A549 (cell line): ENCODE measurements around the gene LMTK2. TPM values are rescaled to one million over a fixed set of nuclear protein-coding genes. Genes with fewer than 3 reads are reported as not detected.

Experiments
- ATAC-seq, 2 experiments: fragments of 200-7000 bp in 1 of 2; fragments of >200 bp in 1 of 2; cut with Nextera tagmentation in 1 of 2; cut with Tn5 transposase in 1 of 2; 3 replicates each; pipeline versions ENCODE4 v1.8.0 to v1.9.1; 2018 to 2020; ENCODE audit warnings: mild to moderate bottlenecking in 1 of 2, moderate library complexity in 1 of 2
- CTCF ChIA-PET: fragments of 300-600 bp; sonication (Branson Sonifier 250); formaldehyde crosslinking; extraction: SDS; loops from one replicate; lab custom pipeline; 2021; ENCODE audit warnings: antibody characterized with exemption, inconsistent platforms; lab: Yijun Ruan, JAX
- POLR2A ChIA-PET: fragments of 350-600 bp; formaldehyde crosslinking; extraction: SDS; loops from one replicate; lab custom pipeline; 2021; ENCODE audit warnings: antibody characterized with exemption, inconsistent platforms; lab: Yijun Ruan, JAX
- DNase-seq, 2 experiments: peaks; one replicate each; pipeline versions ENCODE4 v3.0.0 to v3.0.0-alpha.2; 2011 to 2016; ENCODE audit warnings: low read depth in 1 of 2, low spot score in 1 of 2
- FAIRE-seq: peaks from 2 replicates; lab custom pipeline; 2011; peaks lifted over from hg19 to GRCh38; lab: Jason Lieb, UNC
- H3K27ac ChIP-seq, 2 experiments: fragments of >200 bp; sonication (Bioruptor Twin); formaldehyde crosslinking; 3 replicates each; pipeline ENCODE4 v1.5.1; 2016 to 2017
- H3K4me1 ChIP-seq: fragments of >200 bp; sonication (Bioruptor Twin); formaldehyde crosslinking; 3 replicates; pipeline ENCODE4 v1.6.1; 2016
- H3K4me2 ChIP-seq: fragments of >200 bp; sonication (Bioruptor Twin); formaldehyde crosslinking; 3 replicates; pipeline ENCODE4 v1.6.1; 2016
- H3K4me3 ChIP-seq: fragments of >200 bp; sonication (Bioruptor Twin); formaldehyde crosslinking; 3 replicates; pipeline ENCODE4 v1.5.1; 2016
- H3K9me3 ChIP-seq: fragments of >200 bp; sonication (Bioruptor Twin); formaldehyde crosslinking; 3 replicates; pipeline ENCODE4 v1.6.1; 2016
- BHLHE40 ChIP-seq: IDR thresholded peaks from 2 replicates; pipeline ENCODE4 v1.6.1; 2012; ENCODE audit warnings: low read depth, low read length, inconsistent platforms
- CBX8 ChIP-seq: fragments of 200-600 bp; sonication (generic); IDR thresholded peaks from 2 replicates; pipeline ENCODE4 v1.6.1; 2016
- CEBPB ChIP-seq, 2 experiments: fragments of >200 bp in 1 of 2; sonication (Bioruptor Twin) in 1 of 2; formaldehyde crosslinking in 1 of 2; IDR thresholded peaks; 2 replicates each; pipeline ENCODE4 v1.6.1; 2012 to 2016
- CHD2 ChIP-seq: fragments of 150-350 bp; IDR thresholded peaks from 2 replicates; pipeline ENCODE4 v1.6.1; 2014; ENCODE audit warnings: low read length; ENCODE audit not compliant: partially characterized antibody
- CHD4 ChIP-seq: fragments of 200-600 bp; sonication (generic); IDR thresholded peaks from 2 replicates; pipeline ENCODE4 v1.6.1; 2016; ENCODE audit warnings: antibody characterized with exemption, mild to moderate bottlenecking, borderline replicate concordance
- CTCF ChIP-seq: fragments of >200 bp; sonication (Bioruptor Twin); formaldehyde crosslinking; IDR thresholded peaks from 3 replicates; pipeline ENCODE4 v1.5.1; 2016
- EHMT2 ChIP-seq: fragments of 200-600 bp; sonication (generic); IDR thresholded peaks from 2 replicates; pipeline ENCODE4 v1.6.1; 2016; ENCODE audit warnings: antibody characterized with exemption, low read depth, mild to moderate bottlenecking, moderate library complexity
- ELK1 ChIP-seq: fragments of 150-350 bp; IDR thresholded peaks from 2 replicates; pipeline ENCODE4 v1.6.1; 2014; ENCODE audit warnings: low read depth, mild to moderate bottlenecking, low read length
- ESRRA ChIP-seq: fragments of 150-350 bp; IDR thresholded peaks from 2 replicates; pipeline ENCODE4 v1.6.1; 2014; ENCODE audit warnings: mild to moderate bottlenecking, low read length, borderline replicate concordance
- FOSB ChIP-seq: fragments of 250-450 bp; sonication (Bioruptor Pico); IDR thresholded peaks from 2 replicates; pipeline ENCODE4 v1.5.0; 2020; ENCODE audit warnings: mild to moderate bottlenecking, moderate library complexity
- FOSL2 ChIP-seq, 2 experiments: fragments of 450-650 bp in 1 of 2; fragments of >200 bp in 1 of 2; sonication (Bioruptor Twin) in 1 of 2; formaldehyde crosslinking; IDR thresholded peaks; 2 replicates each; pipeline versions ENCODE4 v1.5.0 to v1.6.1; 2016 to 2020; ENCODE audit warnings: mild to moderate bottlenecking in 1 of 2, moderate library complexity in 1 of 2
- HDAC2 ChIP-seq: fragments of 200-600 bp; sonication (generic); IDR thresholded peaks from 2 replicates; pipeline ENCODE4 v1.6.1; 2016
- HES2 ChIP-seq: fragments of >200 bp; sonication (Bioruptor Twin); formaldehyde crosslinking; IDR thresholded peaks from 2 replicates; pipeline ENCODE4 v1.6.1; 2016
- HOXA7 ChIP-seq: fragments of 250-450 bp; sonication (Bioruptor Pico); IDR thresholded peaks from 2 replicates; pipeline ENCODE4 v1.5.0; 2020; ENCODE audit warnings: mild to moderate bottlenecking, moderate library complexity
- KDM1A ChIP-seq: fragments of 200-600 bp; sonication (generic); IDR thresholded peaks from 2 replicates; pipeline ENCODE4 v1.6.1; 2016; ENCODE audit warnings: low read depth, mild to moderate bottlenecking
- MAZ ChIP-seq: fragments of 150-350 bp; IDR thresholded peaks from 2 replicates; pipeline ENCODE4 v1.6.1; 2014; ENCODE audit warnings: antibody characterized with exemption, low read depth, low read length, borderline replicate concordance
- MYC ChIP-seq: IDR thresholded peaks from 2 replicates; pipeline ENCODE4 v1.6.1; 2012; ENCODE audit warnings: mild to moderate bottlenecking, inconsistent platforms, low read length, improper control_type of control experiment, borderline replicate concordance
- NR3C1 ChIP-seq: fragments of >200 bp; sonication (Bioruptor Twin); formaldehyde crosslinking; IDR thresholded peaks from 3 replicates; pipeline ENCODE4 v1.6.1; 2017
- PBX3 ChIP-seq: IDR thresholded peaks from 2 replicates; pipeline ENCODE4 v1.6.1; 2012
- PHF8 ChIP-seq: fragments of 200-600 bp; sonication (generic); IDR thresholded peaks from 2 replicates; pipeline ENCODE4 v1.6.1; 2016; ENCODE audit warnings: low read depth, mild to moderate bottlenecking, antibody characterized with exemption, moderate library complexity, borderline replicate concordance
- POLR2AphosphoS2 ChIP-seq: conservative IDR thresholded peaks from 2 replicates; pipeline ENCODE4 v1.6.1; 2012; ENCODE audit warnings: low read length, improper control_type of control experiment, inconsistent platforms
- RAD21 ChIP-seq, 2 experiments: fragments of >200 bp in 1 of 2; sonication (Bioruptor Twin) in 1 of 2; formaldehyde crosslinking in 1 of 2; IDR thresholded peaks in 1 of 2; conservative IDR thresholded peaks in 1 of 2; 2 replicates in 1 of 2; 3 replicates in 1 of 2; pipeline ENCODE4 v1.6.1; 2012 to 2018; ENCODE audit warnings: inconsistent platforms in 1 of 2
- RCOR1 ChIP-seq: fragments of 150-350 bp; IDR thresholded peaks from 2 replicates; pipeline ENCODE4 v1.6.1; 2014; ENCODE audit warnings: antibody characterized with exemption, low read length, low read depth
- RFX5 ChIP-seq: fragments of 450-650 bp; IDR thresholded peaks from 2 replicates; pipeline ENCODE4 v1.7.1; 2014; ENCODE audit warnings: antibody characterized with exemption, mild to moderate bottlenecking, moderate library complexity
- SMC3 ChIP-seq: fragments of >200 bp; sonication (Bioruptor Twin); formaldehyde crosslinking; IDR thresholded peaks from 3 replicates; pipeline ENCODE4 v1.6.1; 2018; ENCODE audit warnings: inconsistent platforms
- SREBF2 ChIP-seq: fragments of 450-650 bp; IDR thresholded peaks from 2 replicates; pipeline ENCODE4 v1.6.1; 2014; ENCODE audit warnings: mild to moderate bottlenecking, moderate library complexity
- TFCP2L1 ChIP-seq: fragments of 250-450 bp; sonication (Bioruptor Pico); IDR thresholded peaks from 2 replicates; pipeline ENCODE4 v1.5.0; 2021; ENCODE audit warnings: mild to moderate bottlenecking
- ZC3H11A ChIP-seq: fragments of 450-650 bp; IDR thresholded peaks from 2 replicates; pipeline ENCODE4 v1.6.1; 2014; ENCODE audit warnings: antibody characterized with exemption, mild to moderate bottlenecking
- ZNF302 ChIP-seq: fragments of 250-450 bp; sonication (Bioruptor Pico); IDR thresholded peaks from 2 replicates; pipeline ENCODE4 v1.9.0; 2021; ENCODE audit warnings: inconsistent platforms, mild to moderate bottlenecking, moderate library complexity
- ZSCAN20 ChIP-seq: fragments of 250-450 bp; sonication (Bioruptor Pico); IDR thresholded peaks from 2 replicates; pipeline ENCODE4 v1.8.0; 2022; ENCODE audit warnings: mild to moderate bottlenecking, moderate library complexity
- WGBS: methylation state at CpG from one replicate; pipeline ENCODE4 v1.1.6; 2017; ENCODE audit errors: missing lambda C conversion rate; 5-methylcytosine and 5-hydroxymethylcytosine counted together
- polyA plus RNA-seq, 4 experiments: library from polyadenylated mRNA; depleted of rRNA in 3 of 4; stranded (reverse); fragments of >200 nt; fragmentation: RNase III in 1 of 4; extraction: RNeasy Plus Mini Kit Qiagen cat#74134 plus additional on column Dnase treatment in 1 of 4; gene quantifications; 2 replicates in 3 of 4; 3 replicates in 1 of 4; pipeline ENCODE4 v1.2.3, GENCODE V29; 2011 to 2017

LMTK2 gene
- polyA plus RNA-seq, 2 of the 4 experiments (the other 2 are of a cell fraction) = 7.9 to 13.0 TPM

- POLR2A ChIA-PET = no interaction called here
- no peak overlapping the region for H3K4me3 ChIP-seq
- H3K9me3 ChIP-seq = no peaks in the 10 kb centered on the region
- DNase-seq (peak; percentile 51 to 81), ATAC-seq (peak; percentile 75 to 89), FAIRE-seq (peak; percentile 43)
- TF ChIP-seq SMC3 (peak; percentile 46), RAD21 (conservative IDR thresholded peaks at IDR 0.05 in 1 of 2, IDR thresholded peaks at IDR 0.05 in 1 of 2) (peak; percentile 49 to 70), CTCF (peak; percentile 62), TFCP2L1 (no peak)
- 42% methylated on average over 14 of the region's 19 CpGs for WGBS
- CTCF ChIA-PET = interaction anchor here (0.7 to 3.8 kb wide), 6 partner anchors 8 to 389 kb away, joined by 3 to 10 read pairs (median 5); no protein-coding TSS in a partner anchor
- H3K27ac ChIP-seq = no peak overlapping the region
- H3K4me2 ChIP-seq = no peak overlapping the region
- no peaks in the 10 kb centered on the region for H3K4me1 ChIP-seq
These were observed 134.5 kb downstream of the LMTK2 start for GRCh38 chr7:98240961-98241673.

- CTCF ChIA-PET = interaction anchor here (0.9 to 3.8 kb wide), 3 partner anchors 12 to 220 kb away, joined by 3 to 10 read pairs (median 5); no protein-coding TSS in a partner anchor
- Histone ChIP-seq H3K27ac (no peak overlapping the region), H3K4me2 (no peak overlapping the region), H3K4me3 (no peak overlapping the region)
- whole genome bisulfite sequencing = 80% methylated on average over 16 of the region's 16 CpGs
- peak; percentile 28 to 63; a peak in 4 of 6 replicates for ATAC-seq
- TF ChIP-seq POLR2AphosphoS2 = no peak
- no peak for TF ChIP-seq PBX3
- TF ChIP-seq FOSL2 (IDR thresholded peaks at IDR 0.05) = no peak
- TF ChIP-seq FOSL2 (CRISPR knock-in tag; IDR thresholded peaks at IDR 0.05) = no peak
- TF ChIP-seq SREBF2 = no peak
- TF ChIP-seq CHD2 = no peak
- no peak for TF ChIP-seq ZNF302 (CRISPR knock-in tag)
- TF ChIP-seq ZSCAN20 (CRISPR knock-in tag) = no peak
- TF ChIP-seq BHLHE40 = no peak
- no peak for TF ChIP-seq SMC3
- no peak for TF ChIP-seq HES2
- TF ChIP-seq RFX5 = no peak
- no peak for TF ChIP-seq CHD4
- no peak for TF ChIP-seq CEBPB (IDR thresholded peaks at IDR 0.05)
- TF ChIP-seq NR3C1 = no peak
- TF ChIP-seq EHMT2 = no peak
- TF ChIP-seq, all 56 proteins: peak for 0
- Histone ChIP-seq H3K4me1 (no peaks in the 10 kb centered on the region), H3K9me3 (no peaks in the 10 kb centered on the region)
- no peak for FAIRE-seq
- no peak for DNase-seq
- POLR2A ChIA-PET = no interaction called here
These were observed 135.1 kb downstream of the LMTK2 start for GRCh38 chr7:98241674-98242241.

GRCh38 chr7:98242342-98242741, 135.7 kb downstream of the LMTK2 start:
- TF ChIP-seq MAZ (no peak), PHF8 (no peak), FOSB (no peak), ELK1 (no peak), ZC3H11A (no peak), RCOR1 (no peak), CBX8 (no peak), KDM1A (no peak), ZNF302 (CRISPR knock-in tag) (no peak), CHD2 (no peak), TFCP2L1 (no peak), ESRRA (no peak), HDAC2 (no peak), MYC (no peak), HOXA7 (CRISPR knock-in tag) (no peak)
- Histone ChIP-seq H3K4me3 (no peak overlapping the region), H3K4me1 (no peaks in the 10 kb centered on the region), H3K27ac (no peak overlapping the region), H3K4me2 (no peak overlapping the region), H3K9me3 (no peaks in the 10 kb centered on the region)
- WGBS = 100% methylated on average over 1 of the region's 1 CpG
- DNase-seq (no peak), ATAC-seq (no peak), FAIRE-seq (no peak)
- CTCF ChIA-PET = interaction anchor here (0.9 to 3.8 kb wide), 3 partner anchors 11 to 221 kb away, joined by 3 to 10 read pairs (median 5); no protein-coding TSS in a partner anchor
- POLR2A ChIA-PET = no interaction called here
